ENCODE results near the gene DOCK4. TPM values are rescaled to one million over a fixed set of nuclear protein-coding genes. Genes with fewer than 3 reads are reported as not detected.
A peak's percentile ranks its signal among the peaks of the same experiment; 100 is the strongest.

The DOCK4 gene
- total and polyA plus RNA-seq, 2 experiments from 2014 or later = 2.1 to 5.0 TPM

GRCh38 chr7:111990643-111991042, 215.6 kb downstream of the DOCK4 start:
- 97 to 100% methylated on average over 3 of the region's 3 CpGs for WGBS, 2 experiments (ENCODE audit: low coverage in 1 of 2, low lambda C conversion rate in 2 of 2, missing lambda C conversion rate in 2 of 2)
- H3K27me3 ChIP-seq (replicated peaks; ENCODE audit: insufficient read depth) = no peaks in the 10 kb centered on the region
- H3K4me1 ChIP-seq (ENCODE audit: insufficient read depth) = peaks cover 12% of the 10 kb centered on the region
- no peaks in the 10 kb centered on the region for H3K79me2 ChIP-seq (ENCODE audit: insufficient read depth)
- no peak for DNase-seq
- H3K4me3 ChIP-seq = no peak overlapping the region
- no peak overlapping the region for H2AFZ ChIP-seq
- no peaks in the 10 kb centered on the region for H3K9me2 ChIP-seq (ENCODE audit: insufficient read depth)
- no peak overlapping the region for H3K9ac ChIP-seq
- peaks cover 12% of the 10 kb centered on the region for H3F3A ChIP-seq (ENCODE audit: insufficient read depth)
- no peak overlapping the region for H3K4me2 ChIP-seq (ENCODE audit: unreplicated experiment)
- no peak overlapping the region for H3K27ac ChIP-seq
- TF ChIP-seq EZH2 (IDR thresholded peaks at IDR 0.05; ENCODE audit: insufficient read depth, poor library complexity, severe bottlenecking) (no peak), EZH2phosphoT487 (IDR thresholded peaks at IDR 0.05; ENCODE audit: insufficient read depth, low read depth) (no peak)
- H3K36me3 ChIP-seq (ENCODE audit: low read depth) = no peaks in the 10 kb centered on the region; the same call in 1 of the 2 replicates
- no peaks in the 10 kb centered on the region for H3K9me3 ChIP-seq (ENCODE audit: low read depth)
- in situ Hi-C loops (cut with MboI) = no loop called here
- H4K20me1 ChIP-seq (ENCODE audit: insufficient read depth) = no peaks in the 10 kb centered on the region

- Histone ChIP-seq H3K9me2 (ENCODE audit: insufficient read depth) (no peaks in the 10 kb centered on the region), H3F3A (ENCODE audit: insufficient read depth) (peaks cover 12% of the 10 kb centered on the region), H3K4me2 (ENCODE audit: unreplicated experiment) (no peak overlapping the region), H3K9me3 (ENCODE audit: low read depth) (no peaks in the 10 kb centered on the region), H3K27me3 (replicated peaks; ENCODE audit: insufficient read depth) (no peaks in the 10 kb centered on the region), H3K79me2 (ENCODE audit: insufficient read depth) (no peaks in the 10 kb centered on the region), H3K4me1 (ENCODE audit: insufficient read depth) (peaks cover 12% of the 10 kb centered on the region), H3K36me3 (ENCODE audit: low read depth) (no peaks in the 10 kb centered on the region), H3K9ac (no peak overlapping the region), H4K20me1 (ENCODE audit: insufficient read depth) (no peaks in the 10 kb centered on the region), H2AFZ (no peak overlapping the region), H3K4me3 (no peak overlapping the region), H3K27ac (no peak overlapping the region)
- DNase-seq = no peak
- TF ChIP-seq EZH2phosphoT487 (IDR thresholded peaks at IDR 0.05; ENCODE audit: insufficient read depth, low read depth) = no peak
- no peak for TF ChIP-seq EZH2 (IDR thresholded peaks at IDR 0.05; ENCODE audit: insufficient read depth, poor library complexity, severe bottlenecking)
- in situ Hi-C loops (cut with MboI) = no loop called here
- 94 to 95% methylated on average over 1 of the region's 1 CpG for WGBS, 2 experiments (ENCODE audit: low coverage in 1 of 2, low lambda C conversion rate in 2 of 2, missing lambda C conversion rate in 2 of 2)
These were observed 218.3 kb downstream of the DOCK4 start for GRCh38 chr7:111987886-111988285.

GRCh38 chr7:111987115-111987826, 218.9 kb downstream of the DOCK4 start:
- in situ Hi-C loops (cut with MboI) = no loop called here
- peaks cover 12% of the 10 kb centered on the region for H3K4me1 ChIP-seq (ENCODE audit: insufficient read depth)
- WGBS, 2 experiments (ENCODE audit: low coverage in 1 of 2, low lambda C conversion rate in 2 of 2, missing lambda C conversion rate in 2 of 2) = 41 to 43% methylated on average over 6 of the region's 6 CpGs
- peak overlapping the region; percentile 8; the same call in 1 of the 2 replicates for H3K27ac ChIP-seq
- peak overlapping the region; percentile 3 for H2AFZ ChIP-seq
- no peaks in the 10 kb centered on the region for H3K9me2 ChIP-seq (ENCODE audit: insufficient read depth)
- no peaks in the 10 kb centered on the region for H3K9me3 ChIP-seq (ENCODE audit: low read depth)
- peaks cover 12% of the 10 kb centered on the region for H3F3A ChIP-seq (ENCODE audit: insufficient read depth)
- peak overlapping the region; percentile 9; the same call in 1 of the 2 replicates for H3K4me3 ChIP-seq
- H3K36me3 ChIP-seq (ENCODE audit: low read depth) = no peaks in the 10 kb centered on the region
- H4K20me1 ChIP-seq (ENCODE audit: insufficient read depth) = no peaks in the 10 kb centered on the region
- H3K9ac ChIP-seq = no peak overlapping the region
- no peaks in the 10 kb centered on the region for H3K79me2 ChIP-seq (ENCODE audit: insufficient read depth)
- peak overlapping the region; percentile 33 for H3K4me2 ChIP-seq (ENCODE audit: unreplicated experiment)
- peak; percentile 70 for DNase-seq
- no peak for TF ChIP-seq EZH2 (IDR thresholded peaks at IDR 0.05; ENCODE audit: insufficient read depth, poor library complexity, severe bottlenecking)
- no peak for TF ChIP-seq EZH2phosphoT487 (IDR thresholded peaks at IDR 0.05; ENCODE audit: insufficient read depth, low read depth)
- no peaks in the 10 kb centered on the region for H3K27me3 ChIP-seq (replicated peaks; ENCODE audit: insufficient read depth)

GRCh38 chr7:111986601-111987000, 219.6 kb downstream of the DOCK4 start:
- no peak for TF ChIP-seq EZH2 (IDR thresholded peaks at IDR 0.05; ENCODE audit: insufficient read depth, poor library complexity, severe bottlenecking)
- TF ChIP-seq EZH2phosphoT487 (IDR thresholded peaks at IDR 0.05; ENCODE audit: insufficient read depth, low read depth) = no peak

More at GRCh38 chr7:111986601-111987000, 219.6 kb downstream of the DOCK4 start:
- in situ Hi-C loops (cut with MboI) = no loop called here
- Histone ChIP-seq H3K27ac (no peak overlapping the region), H3K27me3 (replicated peaks; ENCODE audit: insufficient read depth) (no peaks in the 10 kb centered on the region), H3K9ac (no peak overlapping the region), H3K36me3 (ENCODE audit: low read depth) (no peaks in the 10 kb centered on the region), H4K20me1 (ENCODE audit: insufficient read depth) (no peaks in the 10 kb centered on the region), H3K4me3 (no peak overlapping the region), H3K9me2 (ENCODE audit: insufficient read depth) (no peaks in the 10 kb centered on the region), H3K4me2 (ENCODE audit: unreplicated experiment) (peak overlapping the region; percentile 33), H3K4me1 (ENCODE audit: insufficient read depth) (peaks cover 12% of the 10 kb centered on the region), H2AFZ (no peak overlapping the region), H3K79me2 (ENCODE audit: insufficient read depth) (no peaks in the 10 kb centered on the region), H3K9me3 (ENCODE audit: low read depth) (no peaks in the 10 kb centered on the region), H3F3A (ENCODE audit: insufficient read depth) (peaks cover 12% of the 10 kb centered on the region)
- 68 to 79% methylated on average over 2 of the region's 2 CpGs for WGBS, 2 experiments (ENCODE audit: low coverage in 1 of 2, low lambda C conversion rate in 2 of 2, missing lambda C conversion rate in 2 of 2)
- no peak for DNase-seq
